Jurkat, Clone E6-1 (cell line): ENCODE results near the gene BCL2L1.
A peak's percentile ranks its signal among the peaks of the same experiment; 100 is the strongest.

Experiments
- DNase-seq: peaks from one replicate; pipeline ENCODE4 v3.0.0-alpha.2; 2011; ENCODE audit warnings: low read depth, low spot score
- H3K4me3 ChIP-seq: 2 replicates; pipeline ENCODE4 v1.5.1; 2011; ENCODE audit warnings: mild to moderate bottlenecking, low read length, control low read depth, moderate library complexity

The BCL2L1 gene

GRCh38 chr20:31712112-31712553 lies 10.5 kb downstream of the BCL2L1 start:
- no peak overlapping the region for H3K4me3 ChIP-seq
- no peak for DNase-seq

- H3K4me3 ChIP-seq, result no peak overlapping the region
- no peak for DNase-seq
Measured at GRCh38 chr20:31711179-31712111, 11.2 kb downstream of the BCL2L1 start.

- no peak overlapping the region for H3K4me3 ChIP-seq
- no peak for DNase-seq
Measured at GRCh38 chr20:31710423-31711108, 12.1 kb downstream of the BCL2L1 start.

GRCh38 chr20:31709939-31710338 lies 12.7 kb downstream of the BCL2L1 start:
- no peak overlapping the region for H3K4me3 ChIP-seq
- no peak for DNase-seq

- no peak overlapping the region for H3K4me3 ChIP-seq
- no peak for DNase-seq
Measured at GRCh38 chr20:31708736-31709534, 13.7 kb downstream of the BCL2L1 start.

GRCh38 chr20:31707994-31708735 lies 14.5 kb downstream of the BCL2L1 start:
- H3K4me3 ChIP-seq, result no peak overlapping the region
- DNase-seq, result peak; percentile 83

- H3K4me3 ChIP-seq, result no peak overlapping the region
- no peak for DNase-seq
Measured at GRCh38 chr20:31707258-31707615, 15.4 kb downstream of the BCL2L1 start.

GRCh38 chr20:31706607-31707257 lies 15.9 kb downstream of the BCL2L1 start:
- no peak for DNase-seq
- H3K4me3 ChIP-seq, result no peak overlapping the region

- H3K4me3 ChIP-seq, result no peak overlapping the region
- no peak for DNase-seq
Measured at GRCh38 chr20:31705598-31706597, 16.8 kb downstream of the BCL2L1 start.

- no peak for DNase-seq
- H3K4me3 ChIP-seq, result no peak overlapping the region
Measured at GRCh38 chr20:31705191-31705590, 17.5 kb downstream of the BCL2L1 start.

GRCh38 chr20:31704225-31705119 lies 18.2 kb downstream of the BCL2L1 start:
- no peak overlapping the region for H3K4me3 ChIP-seq
- no peak for DNase-seq

- no peak overlapping the region for H3K4me3 ChIP-seq
Measured at GRCh38 chr20:31701591-31701990, 21.1 kb downstream of the BCL2L1 start.

GRCh38 chr20:31700747-31701146 lies 21.9 kb downstream of the BCL2L1 start:
- DNase-seq, result no peak
- no peak overlapping the region for H3K4me3 ChIP-seq

More at GRCh38 chr20:31701591-31701990, 21.1 kb downstream of the BCL2L1 start:
- no peak for DNase-seq

- no peak overlapping the region for H3K4me3 ChIP-seq
- DNase-seq, result no peak
Measured at GRCh38 chr20:31699801-31700728, 22.6 kb downstream of the BCL2L1 start.
